ENCODE results near the gene LCE2B.
"Not testable (repeated sequence)": the region's sequence is repeated elsewhere in the genome, so short reads cannot be mapped to it uniquely, and the experiment has no call there.

LCE2B gene

GRCh38 chr1:152685823-152686222 lies at the start of gene LCE2B:
Gene LCE2B (plus strand): TSS chr1:152686123. CDS start chr1:152686844, 721 bp downstream.
- DNase-seq (ENCODE audit: low read depth): not testable (repeated sequence)

DNA sequence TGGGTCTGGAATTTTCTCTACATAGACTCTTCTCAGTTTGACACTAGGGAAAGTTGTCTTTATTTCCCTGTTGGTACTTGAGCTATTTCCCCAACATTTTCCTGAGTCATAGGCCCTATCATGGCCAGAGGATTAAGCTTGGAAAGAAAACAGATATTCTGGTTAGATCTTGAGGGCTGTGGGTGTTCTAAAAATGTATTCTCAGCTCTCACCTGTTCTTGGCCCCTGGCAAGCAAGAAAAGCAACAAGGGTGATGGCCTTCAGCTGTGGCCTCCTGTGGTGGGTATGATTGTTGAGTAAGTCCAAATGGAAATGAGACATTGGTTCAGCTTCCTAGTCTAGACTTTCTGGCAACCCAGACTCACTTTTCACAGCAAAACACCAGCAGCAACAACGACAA lies 45.6 kb upstream of the LCE2B start:
- DNase-seq (ENCODE audit: low read depth): no peak

DNA sequence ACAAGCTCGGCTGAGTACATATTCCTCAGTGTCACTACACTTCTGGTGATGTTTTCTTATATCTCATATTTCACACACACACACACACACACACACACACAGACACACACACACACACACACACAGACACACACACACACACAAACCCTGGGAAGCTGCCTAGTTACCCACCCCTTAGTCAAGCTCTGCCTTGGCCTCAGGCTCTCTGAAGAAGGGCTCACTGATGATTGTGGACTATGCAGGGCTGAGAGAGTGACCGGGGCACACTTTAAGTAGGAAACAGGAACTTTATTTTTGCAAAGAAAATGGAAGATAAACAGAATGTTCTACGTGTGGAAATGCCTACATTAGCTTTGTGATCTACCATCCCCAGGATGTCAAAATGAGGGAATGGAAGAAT lies 42.0 kb upstream of the LCE2B start:
- no peak for DNase-seq (ENCODE audit: low read depth)

GRCh38 chr1:152645146-152645545 lies 40.8 kb upstream of the LCE2B start:
- no peak for DNase-seq (ENCODE audit: low read depth)

DNA sequence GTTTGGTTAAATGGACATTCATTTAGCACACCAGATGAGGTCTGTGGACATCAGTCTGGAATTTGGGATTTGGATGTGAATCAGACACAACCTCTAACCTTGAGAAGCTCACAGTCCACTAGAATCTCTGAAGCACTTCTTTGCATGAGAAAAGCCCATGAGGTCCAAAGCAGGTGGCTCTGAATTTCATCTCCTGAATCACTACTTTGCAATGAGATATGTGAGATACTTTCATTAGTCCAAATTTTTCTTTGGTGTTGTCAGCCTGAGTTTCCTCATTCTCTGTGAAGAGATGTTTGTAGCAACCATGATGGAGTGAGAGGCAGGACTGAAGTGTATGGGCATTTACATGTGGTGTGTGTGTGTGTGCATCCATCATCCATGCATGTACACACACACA lies 39.3 kb upstream of the LCE2B start:
- DNase-seq (ENCODE audit: low read depth): no peak

GRCh38 chr1:152654110-152654509 lies 31.8 kb upstream of the LCE2B start:
- DNase-seq (ENCODE audit: low read depth): no peak

DNA sequence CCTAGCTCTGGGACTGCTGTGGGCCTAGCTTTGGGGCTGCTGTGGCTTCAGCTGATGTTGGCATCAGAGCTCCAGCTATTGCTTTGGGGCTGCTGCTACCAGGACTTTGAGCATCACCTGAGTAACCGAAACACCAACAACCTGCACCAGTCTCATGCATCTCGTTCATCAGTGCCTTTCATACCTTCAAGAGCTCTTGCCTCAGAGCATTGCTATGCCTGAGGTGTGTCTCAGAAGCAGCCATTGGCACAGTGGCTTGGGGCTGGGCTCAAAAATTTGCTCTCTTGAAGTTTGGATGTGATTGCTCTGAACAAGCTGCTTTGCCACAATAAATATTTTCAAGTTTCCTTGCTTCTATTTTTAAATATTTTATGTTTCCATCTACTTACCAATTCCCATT lies 29.5 kb upstream of the LCE2B start:
- no peak for DNase-seq (ENCODE audit: low read depth)

DNA sequence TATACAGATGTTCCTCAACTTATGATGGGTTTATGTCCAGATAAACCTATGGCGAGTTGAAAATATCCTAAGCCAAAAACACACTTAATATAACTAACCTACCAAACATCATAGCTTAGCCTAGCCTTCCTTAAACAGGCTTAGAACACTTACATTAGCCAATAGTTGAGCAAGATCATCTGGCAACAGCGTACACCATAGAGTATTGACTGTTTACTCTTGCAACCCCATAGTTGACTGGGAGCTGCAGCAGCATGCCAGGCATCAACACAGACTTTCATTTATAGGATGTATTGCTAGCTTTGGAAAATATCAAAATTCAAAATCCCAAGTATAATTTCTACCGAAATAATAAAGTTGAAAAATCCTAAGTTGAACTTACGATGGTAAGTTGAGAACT lies 28.2 kb upstream of the LCE2B start:
- DNase-seq (ENCODE audit: low read depth): no peak

DNA sequence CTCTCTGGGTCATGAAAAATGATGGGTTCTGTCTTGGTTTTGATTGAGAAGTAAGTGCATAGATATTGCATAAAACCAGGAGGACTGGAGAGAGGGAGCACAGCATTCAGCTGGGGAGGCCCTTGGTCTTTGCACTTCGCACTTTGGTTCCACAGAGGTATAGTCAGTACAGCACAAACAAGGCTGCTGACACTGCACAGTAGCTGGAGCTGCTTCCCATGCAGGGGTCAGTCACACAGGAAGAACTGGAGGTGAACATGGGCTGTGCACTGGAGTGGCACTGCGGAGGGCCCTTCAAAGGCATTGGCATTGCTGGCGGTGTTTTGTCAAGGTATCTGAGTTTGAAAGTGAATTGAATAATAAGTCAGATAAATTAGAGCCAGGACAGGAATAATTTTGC lies 27.3 kb upstream of the LCE2B start:
- no peak for DNase-seq (ENCODE audit: low read depth)

GRCh38 chr1:152663098-152663497 lies 22.8 kb upstream of the LCE2B start, which contains the start of gene LCE2D:
Gene LCE2D (plus strand): TSS chr1:152663380. CDS start chr1:152664106, 726 bp downstream.
- no peak for DNase-seq (ENCODE audit: low read depth)

DNA sequence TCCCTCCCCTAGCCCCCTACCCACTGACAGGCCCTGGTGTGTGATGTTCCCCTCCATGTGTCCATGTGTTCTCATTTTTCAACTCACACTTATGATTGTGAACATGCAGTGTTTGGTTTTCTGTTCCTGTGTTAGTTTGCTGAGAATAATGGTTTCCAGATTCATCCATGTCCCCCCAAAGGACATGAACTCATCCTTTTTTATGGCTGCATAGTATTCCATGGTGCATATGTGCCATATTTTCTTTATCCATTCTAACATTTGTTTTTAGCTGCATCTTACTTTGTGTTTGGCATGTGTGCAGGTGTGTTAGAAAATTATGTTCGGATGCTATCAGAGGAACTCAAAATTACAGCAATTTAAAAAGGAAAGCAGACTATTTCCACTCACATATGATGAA lies 19.8 kb upstream of the LCE2B start:
- not testable (repeated sequence) for DNase-seq (ENCODE audit: low read depth)

DNA sequence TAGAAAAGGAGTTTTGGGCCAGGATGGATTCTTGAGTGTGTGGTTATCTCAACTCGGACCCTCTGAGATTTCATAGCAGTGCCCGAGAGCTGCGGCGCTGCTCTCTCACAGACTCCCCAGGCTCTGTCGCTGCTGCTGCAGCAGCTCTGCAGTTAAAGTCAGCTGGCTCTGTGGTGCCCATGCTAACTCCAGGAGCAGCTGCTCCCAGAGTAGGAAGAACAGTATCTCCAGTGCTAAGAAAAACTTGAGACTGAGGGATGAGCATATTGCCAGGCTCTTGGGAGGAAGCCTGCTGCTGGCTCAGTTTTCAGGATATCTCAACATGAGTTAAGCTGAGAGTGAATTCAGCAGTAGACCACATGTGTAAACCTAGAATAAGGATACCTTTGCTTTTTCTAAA lies 18.3 kb upstream of the LCE2B start:
- no peak for DNase-seq (ENCODE audit: low read depth)

DNA sequence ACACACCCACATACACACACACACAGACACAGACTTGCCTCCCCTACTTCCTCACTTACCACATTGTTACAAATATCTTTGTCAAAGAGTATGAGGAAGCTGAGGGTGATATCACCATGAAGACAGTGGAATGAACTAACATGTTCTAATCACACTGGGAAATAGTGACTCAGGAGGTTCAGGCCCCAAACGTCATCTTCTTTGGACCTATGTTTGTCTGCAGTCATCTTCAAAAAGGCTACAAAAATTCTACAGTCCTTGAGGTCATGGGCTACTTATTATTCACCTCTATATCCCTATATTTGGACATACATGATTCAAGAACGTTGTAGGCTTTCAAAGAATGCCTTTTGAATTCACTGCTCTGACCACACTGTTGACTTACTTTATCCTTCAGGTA lies 12.9 kb upstream of the LCE2B start:
- no peak for DNase-seq (ENCODE audit: low read depth)

- not testable (repeated sequence) for DNase-seq (ENCODE audit: low read depth)
Observed at GRCh38 chr1:152674983-152675382, 10.9 kb upstream of the LCE2B start, which contains the start of gene LCE2C. Gene LCE2C (plus strand): TSS chr1:152675279. CDS start chr1:152676016, 737 bp downstream.

- no peak for DNase-seq (ENCODE audit: low read depth)
Observed at GRCh38 chr1:152679459-152679858, 6.5 kb upstream of the LCE2B start.

- DNase-seq (ENCODE audit: low read depth): no peak
Observed at GRCh38 chr1:152681616-152682015, 4.3 kb upstream of the LCE2B start.

GRCh38 chr1:152683846-152684245 lies 2.1 kb upstream of the LCE2B start:
- no peak for DNase-seq (ENCODE audit: low read depth)

- no peak for DNase-seq (ENCODE audit: low read depth)
Observed at GRCh38 chr1:152697701-152698600, 12.0 kb downstream of the LCE2B start, which contains the start of gene LCE2A. Gene LCE2A (plus strand): TSS chr1:152698345. CDS start chr1:152698902, 557 bp downstream.

DNA sequence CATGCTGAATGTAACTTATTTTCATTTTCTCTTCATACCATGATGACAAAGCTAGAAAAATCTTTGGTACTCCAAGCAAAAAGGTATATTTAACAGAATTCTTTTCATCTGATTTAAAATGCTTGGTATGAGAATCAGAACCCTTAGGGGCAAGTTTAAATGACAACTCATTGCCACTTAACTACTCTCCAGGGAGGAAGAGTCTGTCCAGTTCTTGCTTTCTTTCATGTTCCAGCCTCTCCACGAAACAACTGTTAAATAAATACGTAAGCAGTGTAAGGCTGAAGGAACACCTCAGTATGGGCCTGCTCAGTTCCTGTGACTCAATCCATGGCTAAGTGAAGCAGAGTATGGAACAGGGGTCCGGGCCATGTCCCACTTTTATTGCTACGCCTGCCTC lies 13.8 kb downstream of the LCE2B start:
- no peak for DNase-seq (ENCODE audit: low read depth)

DNA sequence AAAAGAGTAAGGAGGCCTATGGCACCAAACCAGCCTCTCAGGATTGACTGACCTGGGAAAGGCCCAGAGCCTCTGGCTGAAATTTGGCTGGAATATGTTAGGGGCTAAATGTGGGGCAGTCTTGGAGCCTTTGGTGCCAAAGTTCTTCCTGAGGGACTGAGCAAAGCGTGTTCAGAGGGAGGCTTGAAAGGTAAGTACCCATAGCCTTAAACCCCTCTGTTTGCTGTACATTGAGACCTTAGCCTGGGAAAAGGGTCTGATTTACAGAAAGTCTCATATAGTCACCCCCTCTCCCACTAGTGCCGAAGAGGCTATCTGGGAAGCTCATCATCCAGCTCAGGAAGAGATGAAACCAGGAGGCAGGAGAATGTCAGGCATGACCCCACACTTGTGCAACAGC lies 21.9 kb downstream of the LCE2B start, which contains the start of gene LCE4A:
LCE4A (plus strand) TSS at position 301 of the 400 bp plus-strand sequence. CDS start 916 bp downstream, outside the sequence.
- no peak for DNase-seq (ENCODE audit: low read depth)

GRCh38 chr1:152718238-152718637 lies 32.3 kb downstream of the LCE2B start:
- DNase-seq (ENCODE audit: low read depth): no peak

DNA sequence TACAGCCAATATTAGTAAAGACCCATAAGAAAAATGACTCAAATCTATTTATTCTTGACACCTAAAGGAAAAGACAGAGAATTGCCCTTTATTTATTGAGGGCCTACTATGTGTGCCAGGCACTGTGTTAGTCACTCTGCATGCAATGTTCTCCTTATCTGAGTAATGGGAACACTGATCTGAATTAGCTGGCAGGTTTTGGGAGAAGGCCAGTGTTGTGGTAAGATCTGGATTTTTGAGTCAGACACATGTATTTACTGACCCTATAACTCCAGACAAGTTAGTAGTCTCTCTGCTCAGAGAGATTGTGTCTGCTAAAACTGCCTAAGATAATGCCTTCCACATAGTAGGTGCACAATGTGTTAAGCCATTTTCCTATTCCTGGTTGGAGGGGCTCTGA lies 39.3 kb downstream of the LCE2B start:
- DNase-seq (ENCODE audit: low read depth): no peak

GRCh38 chr1:152728986-152729385 lies 43.1 kb downstream of the LCE2B start:
- DNase-seq (ENCODE audit: low read depth): no peak

Measured in stimulated activated CD8-positive, alpha-beta memory T cell treated with anti-CD3 and anti-CD28 coated beads, Interleukin-15, amount 100 ng/mL, for 1 hour (primary cell).